ENCODE measurements around the gene SMCO3.

GRCh38 chr12:14771651-14772137, 42.3 kb downstream of the SMCO3 start:
- TF ChIP-seq CTCF (conservative IDR thresholded peaks at IDR 0.05; ENCODE audit: low read depth, low read length): no peak
- TF ChIP-seq EZH2 (IDR thresholded peaks at IDR 0.05; ENCODE audit: low read length, unreplicated experiment): no peak
- no peak for TF ChIP-seq EZH2phosphoT487 (IDR thresholded peaks at IDR 0.05; ENCODE audit: borderline replicate concordance, low read length)
